Measurements from ENCODE around the gene SPEM3.

The SPEM3 gene

GRCh38 chr17:7403977-7404736 lies 24.5 kb upstream of the SPEM3 start, which contains the start of gene TMEM256:
Gene TMEM256, minus strand, starts transcription at chr17:7404097. Its CDS starts 13 bp downstream, at chr17:7404084.
- DNase-seq (ENCODE audit: low read depth) = peak; percentile 79

- no peak for DNase-seq (ENCODE audit: low read depth)
Measured at GRCh38 chr17:7404737-7405349, 23.8 kb upstream of the SPEM3 start.

GRCh38 chr17:7405350-7406234 lies 23.1 kb upstream of the SPEM3 start:
- no peak for DNase-seq (ENCODE audit: low read depth)

DNA sequence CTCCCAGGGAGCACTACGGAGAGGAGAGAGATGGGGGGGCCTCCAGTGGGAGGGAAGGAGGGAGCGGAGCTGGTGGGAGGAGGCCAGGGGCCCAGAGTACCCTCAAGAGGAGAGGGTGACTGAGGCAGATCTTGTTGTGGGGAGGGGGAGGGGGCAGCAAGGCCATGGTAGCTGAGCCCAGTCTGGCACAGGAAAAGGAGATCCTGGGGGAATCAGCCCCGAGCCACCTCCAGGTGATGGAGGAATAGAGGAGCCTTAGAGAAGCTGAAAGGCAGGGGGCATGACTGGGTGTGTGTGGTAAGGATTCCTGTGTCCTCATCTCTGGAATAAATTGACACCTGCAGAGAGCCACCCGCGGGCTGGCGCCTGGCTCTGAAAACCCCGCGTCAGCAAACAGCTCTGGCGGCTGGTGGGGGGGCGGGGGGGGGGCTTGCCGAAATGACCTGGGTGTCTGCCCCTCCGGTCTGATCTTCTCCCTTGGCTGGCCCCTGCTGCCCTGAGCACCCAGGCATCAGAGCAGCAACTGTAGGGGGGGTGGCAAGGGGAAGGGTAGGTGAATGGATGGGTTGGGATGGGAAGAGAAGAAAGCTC lies 22.3 kb upstream of the SPEM3 start:
- no peak for DNase-seq (ENCODE audit: low read depth)

GRCh38 chr17:7407082-7407481 lies 21.6 kb upstream of the SPEM3 start:
- DNase-seq (ENCODE audit: low read depth) = no peak

DNA sequence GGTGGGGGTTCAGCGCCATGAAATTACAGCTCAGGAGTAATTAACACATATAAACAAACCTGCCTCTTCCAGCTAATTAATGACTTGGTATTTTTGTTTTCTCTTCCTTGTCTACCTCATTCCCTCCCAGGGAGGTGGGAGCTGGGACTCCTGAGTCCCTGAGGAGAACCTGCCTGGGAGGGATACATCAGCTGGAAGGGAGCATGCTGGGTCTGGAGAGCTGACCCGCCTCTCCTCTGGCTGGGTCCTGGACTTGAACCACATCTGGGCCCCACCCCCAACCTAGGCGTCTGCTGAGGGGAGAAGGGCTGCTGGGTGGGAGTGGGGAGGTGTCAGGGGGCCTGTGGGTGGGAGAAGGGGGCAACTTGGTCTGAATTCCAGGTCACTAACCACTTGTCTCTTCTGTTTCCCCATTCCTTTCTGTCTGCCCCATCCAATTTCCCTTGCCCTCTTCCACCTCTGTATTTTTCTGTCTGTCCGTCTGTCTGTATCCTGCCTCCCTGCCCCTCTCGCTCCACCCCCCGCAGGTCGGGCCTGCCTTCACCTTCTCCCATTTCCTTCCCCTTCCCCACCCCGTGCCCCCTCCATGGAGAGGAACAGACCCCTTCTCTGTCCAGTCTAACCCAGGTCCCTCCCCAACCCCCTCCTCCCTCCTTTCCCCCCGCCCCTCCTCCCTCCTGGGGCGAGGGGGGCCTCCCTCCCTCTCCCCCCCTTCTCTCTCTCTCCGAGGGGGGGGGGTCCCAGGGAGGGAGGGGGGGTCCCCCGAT lies 21.0 kb upstream of the SPEM3 start, which contains the start of gene NLGN2:
Gene NLGN2 (plus strand): TSS at position 361 of the 767 bp plus-strand sequence. CDS start 411 bp downstream, outside the sequence.
- no peak for DNase-seq (ENCODE audit: low read depth)

DNA sequence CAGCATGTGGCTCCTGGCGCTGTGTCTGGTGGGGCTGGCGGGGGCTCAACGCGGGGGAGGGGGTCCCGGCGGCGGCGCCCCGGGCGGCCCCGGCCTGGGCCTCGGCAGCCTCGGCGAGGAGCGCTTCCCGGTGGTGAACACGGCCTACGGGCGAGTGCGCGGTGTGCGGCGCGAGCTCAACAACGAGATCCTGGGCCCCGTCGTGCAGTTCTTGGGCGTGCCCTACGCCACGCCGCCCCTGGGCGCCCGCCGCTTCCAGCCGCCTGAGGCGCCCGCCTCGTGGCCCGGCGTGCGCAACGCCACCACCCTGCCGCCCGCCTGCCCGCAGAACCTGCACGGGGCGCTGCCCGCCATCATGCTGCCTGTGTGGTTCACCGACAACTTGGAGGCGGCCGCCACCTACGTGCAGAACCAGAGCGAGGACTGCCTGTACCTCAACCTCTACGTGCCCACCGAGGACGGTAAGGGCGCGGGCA lies 20.4 kb upstream of the SPEM3 start:
- DNase-seq (ENCODE audit: low read depth) = no peak

DNA sequence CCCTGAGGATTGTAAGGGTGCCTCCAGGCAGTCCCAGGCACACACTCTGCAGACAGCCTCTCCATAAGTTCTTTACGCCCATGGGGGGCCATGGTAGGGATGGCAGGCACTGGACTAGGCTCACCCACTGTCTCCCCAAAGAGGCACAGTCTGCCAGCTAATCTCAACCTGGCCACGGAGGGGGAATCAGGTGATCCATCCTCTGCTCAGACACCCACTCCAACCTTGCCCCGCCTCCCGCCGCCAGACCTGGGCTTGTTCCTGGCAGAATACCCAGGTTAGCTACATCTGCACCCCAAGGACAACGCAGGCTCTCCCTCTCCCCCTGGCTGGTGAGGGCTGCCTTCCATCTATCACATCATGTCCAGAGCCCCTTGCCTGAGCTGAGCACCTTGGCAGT lies 19.8 kb upstream of the SPEM3 start:
- DNase-seq (ENCODE audit: low read depth) = no peak

GRCh38 chr17:7409716-7410115 lies 18.9 kb upstream of the SPEM3 start:
- DNase-seq (ENCODE audit: low read depth) = no peak

DNA sequence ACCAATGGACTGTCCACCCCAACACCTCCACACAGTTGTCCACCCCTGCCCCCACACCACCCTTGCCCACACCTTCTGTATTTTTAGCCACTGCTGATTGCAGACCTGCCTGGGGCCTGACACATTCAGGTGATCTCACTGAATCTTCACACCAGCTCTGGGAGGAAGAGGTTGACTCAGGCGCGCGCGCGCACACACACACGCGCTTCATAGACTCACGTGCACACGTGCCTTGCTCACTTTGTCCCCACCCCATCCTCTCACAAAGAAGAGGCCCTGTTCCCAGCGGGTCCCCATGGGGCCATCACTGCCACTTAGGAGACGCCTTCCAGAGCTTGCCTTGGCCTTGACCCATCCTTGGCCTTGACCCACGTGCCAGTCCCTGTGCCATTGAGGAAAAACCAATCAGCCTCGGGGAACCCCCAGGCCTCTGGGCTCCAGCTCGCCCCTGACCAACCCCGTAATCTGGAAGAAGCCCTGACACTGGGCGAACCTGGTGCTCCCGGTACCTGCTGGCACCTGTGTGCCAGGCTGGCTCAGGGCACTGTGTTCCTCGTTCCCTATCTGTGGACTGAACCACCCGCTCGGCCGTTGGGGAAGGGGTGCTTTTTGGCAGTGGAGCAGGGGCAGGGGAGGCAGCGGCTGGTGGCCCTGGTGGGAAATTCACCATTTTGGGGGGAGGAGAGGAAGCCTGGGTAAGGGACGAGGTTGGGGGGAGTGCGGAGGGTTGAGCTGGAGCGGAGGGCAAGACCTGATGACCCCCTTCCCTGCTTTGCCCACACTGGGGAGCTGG lies 17.8 kb upstream of the SPEM3 start:
- no peak for DNase-seq (ENCODE audit: low read depth)

DNA sequence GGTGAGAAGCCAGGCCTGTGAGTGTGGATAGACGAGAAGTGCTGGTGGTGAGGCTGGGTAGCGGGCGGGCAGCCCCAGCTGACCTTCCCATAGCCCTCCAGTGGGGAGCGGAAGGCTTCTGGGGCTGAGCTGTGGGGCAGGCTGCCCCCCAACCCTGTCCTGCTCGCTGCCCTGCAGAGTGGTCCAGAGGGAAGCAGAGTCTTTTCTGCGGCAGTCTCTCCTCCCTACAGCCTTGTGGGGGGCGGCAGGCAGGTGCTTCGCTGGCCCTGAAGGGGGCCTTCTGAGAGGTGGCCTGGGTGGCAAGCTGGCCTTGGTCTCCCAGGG lies 17.3 kb upstream of the SPEM3 start:
- DNase-seq (ENCODE audit: low read depth) = no peak

DNA sequence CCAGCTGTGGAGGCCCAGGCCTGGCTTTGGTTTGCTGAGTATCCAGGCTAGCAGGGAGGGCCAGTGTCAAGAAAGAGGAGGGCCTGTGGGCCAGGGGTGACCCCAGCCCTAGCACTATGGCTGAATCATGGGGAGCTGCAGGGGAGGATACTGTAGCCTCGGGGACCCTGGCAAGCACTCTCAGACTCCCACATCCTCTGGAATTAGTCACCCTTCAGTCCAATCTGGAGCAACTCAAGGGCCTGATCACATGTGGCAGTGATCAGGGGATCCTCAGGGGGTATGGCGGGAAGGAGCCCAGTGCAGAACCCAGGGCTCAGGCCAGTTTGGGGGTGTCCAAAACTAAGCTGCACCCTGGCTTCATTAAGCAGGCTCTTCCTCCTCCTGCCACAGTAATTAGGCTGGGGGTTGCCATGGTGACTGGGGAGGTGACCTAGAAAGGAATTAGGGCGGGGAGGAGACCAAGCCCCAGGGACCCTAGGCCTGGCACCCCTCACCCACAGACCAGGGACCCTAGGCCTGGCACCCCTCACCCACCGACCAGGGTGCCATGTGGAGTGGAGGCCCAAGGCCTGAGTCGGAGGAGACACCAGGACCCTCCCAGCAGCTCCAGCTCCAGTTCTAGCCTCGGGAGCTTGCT lies 15.2 kb upstream of the SPEM3 start:
- DNase-seq (ENCODE audit: low read depth) = no peak

DNA sequence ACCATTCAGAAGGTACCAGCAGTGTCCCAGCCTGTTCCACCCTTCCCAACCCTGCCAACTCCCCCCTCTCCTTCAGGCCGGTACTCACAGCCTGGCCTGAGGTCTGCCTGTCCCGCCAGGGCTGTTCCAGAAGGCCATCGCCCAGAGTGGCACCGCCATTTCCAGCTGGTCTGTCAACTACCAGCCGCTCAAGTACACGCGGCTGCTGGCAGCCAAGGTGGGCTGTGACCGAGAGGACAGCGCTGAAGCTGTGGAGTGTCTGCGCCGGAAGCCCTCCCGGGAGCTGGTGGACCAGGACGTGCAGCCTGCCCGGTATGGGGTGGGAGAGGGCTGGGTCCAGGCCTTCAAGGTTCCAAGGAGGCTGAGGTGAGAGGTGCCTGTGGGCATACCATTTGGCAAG lies 13.8 kb upstream of the SPEM3 start:
- no peak for DNase-seq (ENCODE audit: low read depth)

DNA sequence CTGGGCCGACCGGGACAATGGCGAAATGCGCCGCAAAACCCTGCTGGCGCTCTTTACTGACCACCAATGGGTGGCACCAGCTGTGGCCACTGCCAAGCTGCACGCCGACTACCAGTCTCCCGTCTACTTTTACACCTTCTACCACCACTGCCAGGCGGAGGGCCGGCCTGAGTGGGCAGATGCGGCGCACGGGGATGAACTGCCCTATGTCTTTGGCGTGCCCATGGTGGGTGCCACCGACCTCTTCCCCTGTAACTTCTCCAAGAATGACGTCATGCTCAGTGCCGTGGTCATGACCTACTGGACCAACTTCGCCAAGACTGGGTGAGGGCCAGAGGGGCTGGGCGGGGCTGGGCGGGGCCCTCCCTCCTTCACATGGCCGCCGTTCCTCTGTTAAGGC lies 12.9 kb upstream of the SPEM3 start:
- no peak for DNase-seq (ENCODE audit: low read depth)

DNA sequence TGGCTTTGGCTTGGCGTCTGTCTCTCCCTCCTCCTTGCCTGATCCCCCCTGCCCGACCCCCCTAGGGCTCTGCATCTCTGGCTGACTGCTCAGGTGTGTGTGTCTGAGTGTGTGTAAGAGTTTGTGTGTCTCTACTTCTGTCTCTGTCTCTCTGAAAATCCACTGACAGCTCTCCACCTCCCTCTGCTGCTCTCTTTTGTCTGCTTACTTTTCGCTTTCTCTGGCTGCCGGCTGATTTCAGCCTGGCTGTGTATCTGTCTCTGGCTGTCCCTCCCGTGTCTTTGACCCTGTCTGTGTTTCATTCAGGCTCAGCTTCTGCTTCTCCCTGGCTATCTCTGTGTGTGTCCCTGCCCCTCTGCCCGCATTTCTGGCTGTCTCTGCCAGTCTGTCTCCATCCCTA lies 12.3 kb upstream of the SPEM3 start:
- DNase-seq (ENCODE audit: low read depth) = no peak

GRCh38 chr17:7417056-7417655 lies 11.5 kb upstream of the SPEM3 start:
- DNase-seq (ENCODE audit: low read depth) = no peak

- no peak for DNase-seq (ENCODE audit: low read depth)
Measured at GRCh38 chr17:7418472-7419152, 10.0 kb upstream of the SPEM3 start.

- no peak for DNase-seq (ENCODE audit: low read depth)
Measured at GRCh38 chr17:7419819-7420610, 8.6 kb upstream of the SPEM3 start, which contains the start of gene SPEM1. Gene SPEM1, plus strand, starts transcription at chr17:7420324. Its CDS starts 61 bp downstream, at chr17:7420385.

Data from HS-27A (cell line).